NCI-H1694 (cell line): ENCODE results near the gene CCNG2.
"Not testable (repeated sequence)": the region's sequence is repeated elsewhere in the genome, so short reads cannot be mapped to it uniquely, and the experiment has no call there.

Experiments
- DNase-seq: peaks from one replicate; lab custom pipeline; 2025; lab: John Stamatoyannopoulos, UW

Gene CCNG2

GRCh38 chr4:77156912-77157858 is at the start of gene CCNG2:
TSS of gene CCNG2 (plus strand) at chr4:77157207. CDS start at chr4:77158533, 1,326 bp downstream.
- DNase-seq: peak; percentile 71

GRCh38 chr4:77110730-77111129 is 46.3 kb upstream of the CCNG2 start:
- DNase-seq: no peak

DNA sequence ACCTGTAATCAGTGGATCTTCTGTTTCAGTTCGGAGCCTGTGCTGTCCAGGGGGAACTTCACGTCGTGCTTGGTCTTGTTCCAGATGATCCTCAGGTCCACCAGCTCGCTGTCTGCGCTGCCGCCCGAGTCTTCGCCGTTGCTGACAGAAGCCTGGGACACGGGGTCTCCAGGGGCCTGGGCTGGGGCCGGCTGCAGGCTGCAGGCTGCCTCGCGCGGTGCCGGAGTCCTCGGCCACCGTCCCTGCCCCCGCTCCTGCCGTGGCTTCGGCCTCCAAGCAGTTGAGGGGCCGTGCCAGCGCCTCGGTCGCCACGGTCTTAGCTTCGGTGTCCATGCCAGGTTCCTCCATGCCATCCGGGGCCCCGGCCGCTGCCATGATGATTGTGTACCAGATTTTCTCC is 43.9 kb upstream of the CCNG2 start:
- no peak for DNase-seq

GRCh38 chr4:77117721-77118120 is 39.3 kb upstream of the CCNG2 start:
- no peak for DNase-seq

DNA sequence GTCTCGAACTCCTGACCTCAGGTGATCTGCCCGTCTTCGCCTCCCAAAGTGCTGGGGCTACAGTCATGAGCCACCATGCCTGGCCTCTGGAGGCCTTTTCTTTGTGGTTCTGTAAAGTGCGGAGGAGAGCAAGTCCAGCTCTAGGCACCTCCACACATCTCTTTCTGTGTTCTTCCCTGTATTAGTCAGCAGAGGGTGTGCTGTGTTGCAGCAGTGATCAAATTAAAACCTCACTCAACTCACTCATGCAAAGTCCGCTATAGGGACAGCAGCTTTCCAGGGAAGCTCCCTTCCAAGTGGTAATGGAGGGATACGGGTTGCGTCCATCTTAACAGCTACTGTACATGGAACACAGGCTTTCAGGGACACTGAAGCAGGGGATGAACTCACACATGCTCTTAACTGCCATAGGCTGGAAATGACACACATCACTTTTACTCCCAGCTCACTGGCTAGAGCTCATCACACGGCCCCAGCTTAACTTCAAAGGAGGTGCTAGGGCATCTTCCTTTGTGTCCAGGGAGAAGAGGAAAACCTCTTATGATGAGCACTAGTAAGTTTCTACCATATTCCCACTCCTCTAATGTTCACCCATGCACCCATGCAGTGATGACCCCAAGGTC is 36.0 kb upstream of the CCNG2 start:
- DNase-seq: no peak

DNA sequence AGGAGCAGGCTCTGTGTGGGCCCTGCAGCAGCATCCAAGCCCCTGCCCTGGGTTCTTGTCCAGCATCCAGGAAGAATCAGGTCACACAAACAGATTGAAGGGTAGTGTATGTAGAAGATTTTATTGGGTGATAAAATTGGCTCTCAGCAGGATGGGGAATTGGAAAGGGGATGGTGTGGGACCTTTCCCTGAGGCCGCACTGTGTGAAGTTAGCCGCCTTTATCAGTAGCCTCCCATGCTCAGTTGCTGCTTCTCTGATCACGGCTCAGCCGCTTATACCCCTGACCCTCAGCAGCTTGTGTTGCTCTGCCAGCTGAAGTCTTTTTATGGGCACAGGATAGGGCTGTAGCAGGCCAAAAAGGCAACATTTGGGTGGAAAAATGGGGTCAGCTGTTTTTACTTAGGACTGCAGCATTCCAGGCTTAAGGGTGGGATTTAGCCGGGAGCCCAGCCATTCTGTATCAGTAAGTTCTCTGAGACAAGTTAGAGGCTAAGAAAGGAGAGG is 35.2 kb upstream of the CCNG2 start:
- DNase-seq: no peak

DNA sequence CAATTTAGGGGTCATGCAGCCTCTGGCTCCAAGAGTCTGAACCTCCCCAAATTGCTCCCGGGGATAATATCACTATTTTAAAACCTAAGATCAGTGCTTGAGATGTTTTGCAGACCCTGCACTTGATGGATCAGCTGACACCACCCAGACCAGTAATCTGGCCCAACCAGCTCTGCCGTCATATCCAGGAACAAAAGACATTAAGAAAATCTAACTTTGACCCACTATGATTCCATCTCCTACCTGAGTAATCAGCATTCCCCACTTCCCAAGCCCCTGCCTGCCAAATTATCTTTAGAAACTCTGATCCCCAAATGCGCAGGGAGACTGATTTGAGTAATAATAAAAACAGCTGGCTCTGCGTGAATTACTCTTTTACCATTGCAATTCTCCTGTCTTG is 34.4 kb upstream of the CCNG2 start:
- no peak for DNase-seq

- no peak for DNase-seq
These were observed 33.6 kb upstream of the CCNG2 start for GRCh38 chr4:77123411-77123810.

DNA sequence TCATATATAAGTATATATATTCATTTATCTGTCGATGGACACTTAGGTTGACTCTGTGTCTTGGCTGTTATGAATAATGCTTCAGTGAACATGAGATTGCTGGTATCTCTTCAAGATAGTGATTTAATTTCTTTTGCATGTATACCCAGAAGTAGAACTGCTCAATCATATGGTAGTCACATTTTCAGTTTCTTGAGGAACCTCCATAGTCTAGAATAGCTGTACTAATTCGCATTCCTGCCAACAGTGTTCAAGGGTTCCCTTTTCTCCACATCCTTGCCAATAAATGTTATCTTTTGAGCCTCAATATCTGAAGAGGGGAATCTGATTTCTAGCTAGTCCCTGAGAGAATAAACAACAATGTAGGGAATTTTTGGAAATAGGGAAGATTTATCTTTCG is 32.4 kb upstream of the CCNG2 start:
- no peak for DNase-seq

- DNase-seq: no peak
These were observed 31.0 kb upstream of the CCNG2 start for GRCh38 chr4:77125961-77126360.

- no peak for DNase-seq
These were observed 30.2 kb upstream of the CCNG2 start for GRCh38 chr4:77126809-77127208.

DNA sequence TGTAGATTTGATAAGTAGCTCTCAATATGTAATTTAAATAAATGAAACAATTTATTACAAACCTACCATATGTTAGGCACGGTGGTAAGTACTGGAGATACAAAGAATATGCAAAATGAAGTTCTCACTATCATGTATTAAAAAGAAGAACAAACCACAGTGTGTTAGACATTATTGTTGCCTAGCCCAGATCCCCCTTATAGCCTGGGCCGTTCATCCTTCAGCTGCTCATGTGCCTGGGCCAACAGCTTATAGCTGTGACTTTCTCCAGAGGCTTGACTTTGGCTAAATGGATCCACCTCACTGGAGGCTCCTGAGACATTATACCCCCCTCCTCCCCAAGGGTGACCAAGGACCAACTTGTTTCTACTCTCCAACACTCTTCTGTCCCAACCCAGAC is 29.8 kb upstream of the CCNG2 start:
- DNase-seq: no peak

DNA sequence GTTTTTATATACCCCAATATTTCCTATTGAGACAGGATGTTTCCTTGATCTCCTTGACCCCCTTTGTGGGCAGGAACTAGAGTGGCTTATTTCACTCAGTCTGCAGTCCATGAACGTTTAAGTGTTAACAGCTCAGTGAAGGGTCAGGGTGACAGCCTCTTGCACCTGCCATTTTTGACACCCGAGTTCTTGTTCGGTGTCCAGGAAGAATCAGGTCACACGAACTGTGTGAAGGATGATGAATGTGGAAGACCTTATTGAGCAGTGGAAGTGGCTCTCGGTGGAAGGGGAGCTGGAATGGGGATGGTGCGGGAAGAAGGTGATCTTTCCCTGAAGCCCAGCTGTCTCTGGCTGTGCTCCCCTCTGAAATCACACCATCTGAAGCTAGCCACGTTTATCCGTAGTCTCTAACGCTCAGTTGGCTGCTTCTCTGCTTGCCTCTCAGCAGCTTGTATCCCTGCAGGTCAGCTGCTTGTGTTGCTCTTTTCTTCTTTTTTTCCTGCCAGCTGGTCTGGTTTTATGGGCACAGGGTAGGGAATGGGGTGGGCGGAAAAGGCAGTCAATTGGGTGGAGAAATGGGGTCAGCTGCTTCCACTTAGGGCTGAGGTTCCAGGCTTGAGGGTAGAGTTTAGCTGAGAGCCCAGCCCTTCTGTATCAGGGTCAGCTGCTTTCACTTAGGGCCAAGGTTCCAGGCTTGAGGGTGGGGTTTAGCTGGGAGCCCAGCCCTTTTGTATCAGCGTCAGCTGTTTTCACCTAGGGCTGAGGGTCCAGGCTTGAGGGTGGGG is 29.0 kb upstream of the CCNG2 start:
- no peak for DNase-seq

- DNase-seq: no peak
These were observed 24.2 kb upstream of the CCNG2 start for GRCh38 chr4:77132652-77133312.

DNA sequence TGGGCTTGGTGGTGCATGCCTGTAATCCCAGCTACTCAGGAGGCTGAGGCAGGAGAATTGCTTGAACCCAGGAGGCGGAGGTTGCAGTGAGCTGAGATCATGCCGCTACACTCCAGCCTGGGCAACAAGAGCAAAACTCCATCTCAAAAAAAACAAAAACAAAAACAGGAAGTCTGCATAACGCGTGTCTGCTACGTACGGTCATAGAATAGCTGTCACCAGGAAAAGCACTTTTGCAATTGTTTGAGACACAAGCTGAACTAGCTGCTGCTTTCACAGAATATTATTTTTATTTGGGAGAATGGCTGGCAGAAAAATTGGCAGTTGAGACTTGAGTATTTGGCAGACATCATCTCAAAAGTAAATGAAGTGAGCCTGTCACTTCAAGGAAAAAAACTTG is 19.6 kb upstream of the CCNG2 start:
- not testable (repeated sequence) for DNase-seq

DNA sequence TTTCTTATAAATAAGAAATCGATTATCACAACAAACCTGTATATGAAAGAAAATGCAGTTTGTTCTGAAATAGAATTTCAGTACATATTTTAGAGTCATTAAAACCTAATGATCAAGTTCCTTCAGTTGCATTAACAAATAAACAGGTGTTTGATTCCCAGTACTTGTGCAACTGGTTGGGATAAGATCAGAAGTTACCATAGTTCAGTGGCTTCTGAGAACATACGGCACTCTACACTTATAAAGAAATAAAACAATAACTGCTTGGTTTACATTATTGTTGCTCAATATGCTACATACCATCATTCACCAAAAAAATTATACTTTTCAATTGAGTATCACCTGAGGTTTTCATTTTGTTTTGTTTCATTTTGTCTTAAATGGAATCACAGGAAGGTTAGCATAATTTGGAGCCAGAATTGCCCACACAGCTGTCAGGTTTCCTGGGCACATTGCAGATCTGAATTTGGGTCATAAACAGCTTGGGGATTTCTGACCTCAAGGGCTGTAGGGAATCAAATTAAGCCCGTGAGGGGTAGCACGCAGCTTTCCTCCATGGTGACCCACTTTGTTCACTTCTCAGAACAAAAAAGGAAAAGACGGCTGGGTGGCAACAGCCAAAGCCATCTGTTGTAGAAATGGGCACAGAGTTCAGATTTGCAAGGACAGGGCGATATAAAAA is 14.9 kb upstream of the CCNG2 start:
- DNase-seq: no peak

DNA sequence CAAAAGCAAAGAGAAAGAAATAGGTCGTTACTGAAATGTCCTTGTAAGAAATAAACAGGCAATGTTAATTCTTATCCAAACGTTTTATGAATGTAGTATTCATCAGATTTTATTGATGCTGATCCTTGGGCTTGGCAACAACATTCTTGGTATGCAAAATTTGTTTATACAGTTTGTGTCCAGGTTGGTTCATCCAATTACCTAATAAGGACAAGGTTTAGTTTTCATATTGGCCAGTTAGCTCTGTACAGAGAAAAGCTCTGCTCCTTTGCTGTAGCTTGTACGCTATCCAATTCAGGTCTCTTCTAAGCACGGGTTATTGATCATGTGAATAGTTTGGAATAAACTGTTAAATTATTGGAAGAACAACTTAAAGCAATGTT is 14.4 kb upstream of the CCNG2 start:
- no peak for DNase-seq

GRCh38 chr4:77143091-77143490 is 13.9 kb upstream of the CCNG2 start:
- no peak for DNase-seq

DNA sequence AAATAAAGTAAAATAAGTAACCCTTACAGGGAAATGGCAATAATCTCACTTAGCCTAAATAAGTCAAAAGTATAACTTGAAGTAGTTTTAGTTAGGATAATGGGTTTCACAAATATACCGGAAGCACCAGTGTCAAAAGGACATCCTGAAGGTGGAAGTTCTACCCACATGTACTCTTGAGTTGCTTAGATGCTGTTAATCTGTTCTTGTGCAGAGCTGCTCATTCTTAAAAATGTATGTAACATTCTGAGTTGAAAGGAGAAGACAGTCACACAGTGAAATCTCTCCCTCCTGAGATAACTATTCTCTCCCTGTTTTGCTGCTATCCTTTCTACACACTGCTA is 11.2 kb upstream of the CCNG2 start:
- DNase-seq: no peak

DNA sequence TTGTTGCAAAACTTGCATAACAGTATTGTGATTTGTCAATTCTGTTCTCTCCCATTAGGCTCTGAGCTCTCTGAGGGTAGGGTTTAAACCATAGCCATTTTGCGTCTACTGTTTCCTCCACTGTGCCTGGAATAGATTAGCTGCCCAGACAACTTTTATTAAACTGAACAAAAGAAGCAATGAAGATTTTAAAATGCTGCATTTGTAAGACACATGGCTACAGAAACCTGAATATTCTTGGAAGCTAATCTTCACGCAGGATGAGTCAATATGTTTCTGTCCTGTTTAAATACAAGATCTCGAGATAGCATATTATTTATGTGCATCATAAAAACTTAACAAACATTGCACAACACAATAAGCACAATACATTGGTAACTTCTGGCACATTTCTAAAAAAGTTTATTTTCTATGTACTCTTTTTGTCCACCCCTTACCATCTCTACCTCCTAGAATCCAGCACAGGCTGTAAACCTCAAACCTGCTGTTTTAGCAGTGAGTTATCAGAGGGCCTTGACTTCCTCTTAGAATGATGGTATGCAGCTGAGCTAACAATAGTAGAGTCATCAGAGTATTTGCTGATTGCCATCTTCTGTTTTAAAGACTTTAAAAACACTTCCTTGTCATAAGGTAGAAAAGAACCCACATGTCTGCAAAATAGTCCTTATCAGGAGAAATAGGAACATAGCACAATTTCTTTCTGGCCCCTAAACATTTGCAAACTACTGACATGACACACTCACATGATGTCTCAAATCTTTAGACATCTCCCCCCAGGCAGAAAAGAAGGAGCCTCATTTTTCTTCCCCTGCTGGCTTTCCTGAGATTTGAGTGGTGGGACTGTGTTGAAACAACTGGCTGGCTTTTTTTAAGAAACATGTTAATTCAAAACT is 10.6 kb upstream of the CCNG2 start:
- no peak for DNase-seq
